Liver (tissue), 9 donors: ENCODE measurements around the gene ARHGAP27. TPM values are rescaled to one million over a fixed set of nuclear protein-coding genes. Genes with fewer than 3 reads are reported as not detected.

ENCODE experiments used
- DNase-seq: peaks from one replicate; pipeline ENCODE4 v3.0.0-alpha.2; 2017; ENCODE audit warnings: low spot score
- H3K27ac ChIP-seq, 2 donors: one replicate each; pipeline ENCODE4 v1.7.0; 2013; ENCODE audit warnings: inconsistent platforms in 2 of 2, low read length in 2 of 2, control low read depth in 1 of 2, low read depth in 1 of 2, mild to moderate bottlenecking in 1 of 2
- H3K27me3 ChIP-seq, 4 donors: one replicate each; pipeline versions ENCODE4 v1.6.1 to v1.7.0; 2013; ENCODE audit warnings: low read length in 3 of 4, inconsistent platforms in 1 of 4, mild to moderate bottlenecking in 1 of 4, moderate library complexity in 1 of 4; ENCODE audit not compliant: control insufficient read depth in 4 of 4, insufficient read depth in 4 of 4
- H3K36me3 ChIP-seq, 4 donors: one replicate each; pipeline versions ENCODE4 v1.6.1 to v1.7.0; 2013; ENCODE audit warnings: low read length in 3 of 4, mild to moderate bottlenecking in 3 of 4, low read depth in 1 of 4, moderate library complexity in 1 of 4; ENCODE audit not compliant: control insufficient read depth in 4 of 4, insufficient read depth in 3 of 4
- H3K4me1 ChIP-seq, 4 donors: one replicate each; pipeline versions ENCODE4 v1.6.1 to v1.7.0; 2013; ENCODE audit warnings: low read length in 3 of 4, mild to moderate bottlenecking in 3 of 4, moderate library complexity in 1 of 4; ENCODE audit not compliant: control insufficient read depth in 4 of 4, insufficient read depth in 4 of 4
- H3K4me3 ChIP-seq, 3 donors: one replicate each; pipeline versions ENCODE4 v1.6.1 to v1.7.0; 2013; ENCODE audit warnings: low read length in 3 of 3, control low read depth in 1 of 3, low read depth in 1 of 3, mild to moderate bottlenecking in 1 of 3
- H3K9ac ChIP-seq, 2 donors: one replicate each; pipeline ENCODE4 v1.7.0; 2013; ENCODE audit warnings: low read length in 2 of 2, mild to moderate bottlenecking in 2 of 2, moderate library complexity in 2 of 2, control low read depth in 1 of 2, low read depth in 1 of 2
- H3K9me3 ChIP-seq, 4 donors: one replicate each; pipeline versions ENCODE4 v1.6.1 to v1.7.0; 2013; ENCODE audit warnings: low read length in 3 of 4; ENCODE audit not compliant: control insufficient read depth in 4 of 4
- ATF3 ChIP-seq: IDR thresholded peaks from 2 replicates; pipeline ENCODE4 v1.6.1; 2016; ENCODE audit warnings: antibody characterized with exemption
- EGR1 ChIP-seq, 2 donors: IDR thresholded peaks; 2 replicates each; pipeline ENCODE4 v1.6.1; 2016 to 2018; ENCODE audit warnings: antibody characterized with exemption in 2 of 2, low read depth in 2 of 2
- FOXA1 ChIP-seq: IDR thresholded peaks from 2 replicates; pipeline ENCODE4 v1.6.1; 2016; ENCODE audit warnings: antibody characterized with exemption
- FOXA2 ChIP-seq: IDR thresholded peaks from 2 replicates; pipeline ENCODE4 v1.6.1; 2016; ENCODE audit warnings: antibody characterized with exemption
- GABPA ChIP-seq, 2 donors: IDR thresholded peaks in 1 of 2; conservative IDR thresholded peaks in 1 of 2; 2 replicates each; pipeline ENCODE4 v1.6.1; 2016; ENCODE audit warnings: antibody characterized with exemption in 2 of 2, mild to moderate bottlenecking in 1 of 2, moderate library complexity in 1 of 2
- HNF4A ChIP-seq, 2 donors: conservative IDR thresholded peaks; 2 replicates each; pipeline ENCODE4 v1.6.1; 2016; ENCODE audit warnings: antibody characterized with exemption in 2 of 2, mild to moderate bottlenecking in 2 of 2
- HNF4G ChIP-seq: IDR thresholded peaks from 2 replicates; pipeline ENCODE4 v1.6.1; 2016; ENCODE audit warnings: antibody characterized with exemption
- JUND ChIP-seq, 2 donors: IDR thresholded peaks; 2 replicates each; pipeline ENCODE4 v1.6.1; 2016; ENCODE audit warnings: antibody characterized with exemption in 2 of 2
- NR2F2 ChIP-seq: IDR thresholded peaks from 2 replicates; pipeline ENCODE4 v1.6.1; 2016; ENCODE audit warnings: antibody characterized with exemption
- RAD21 ChIP-seq, 2 donors: IDR thresholded peaks; 2 replicates each; pipeline ENCODE4 v1.6.1; 2016; ENCODE audit warnings: antibody characterized with exemption in 2 of 2, mild to moderate bottlenecking in 2 of 2
- RXRA ChIP-seq, 2 donors: IDR thresholded peaks; 2 replicates each; pipeline ENCODE4 v1.6.1; 2017 to 2018; ENCODE audit warnings: antibody characterized with exemption in 2 of 2, mild to moderate bottlenecking in 1 of 2
- SP1 ChIP-seq: IDR thresholded peaks from 2 replicates; pipeline ENCODE4 v1.6.1; 2018; ENCODE audit warnings: antibody characterized with exemption, mild to moderate bottlenecking
- TAF1 ChIP-seq: conservative IDR thresholded peaks from 2 replicates; pipeline ENCODE4 v1.6.1; 2016; ENCODE audit warnings: antibody characterized with exemption, mild to moderate bottlenecking
- YY1 ChIP-seq: IDR thresholded peaks from 2 replicates; pipeline ENCODE4 v1.6.1; 2016; ENCODE audit warnings: antibody characterized with exemption, mild to moderate bottlenecking
- WGBS: extraction: QIAGEN DNeasy Blood & Tissue Kit; methylation state at CpG from one replicate; pipeline ENCODE4 v1.1.7; 2013; 5-methylcytosine and 5-hydroxymethylcytosine counted together
- polyA plus RNA-seq, 2 donors: library from polyadenylated mRNA; stranded (reverse) in 1 of 2; unstranded in 1 of 2; fragments of 200-250 nt in 1 of 2; fragments of >200 nt in 1 of 2; fragmentation: Nextera tagmentation in 1 of 2; extraction: Ambion mirVana in 1 of 2; gene quantifications; one replicate each; pipeline versions ENCODE4 v1.2.1 to v1.2.3, GENCODE V29; 2013 to 2015
- total RNA-seq, 2 donors: library from RNA; depleted of rRNA; stranded (reverse); fragments of >200 nt; gene quantifications; one replicate each; pipeline ENCODE4 v1.2.3, GENCODE V29; 2014
- TF ChIP-seq, protein P1 (sequence below): IDR thresholded peaks from 2 replicates; pipeline ENCODE4 v1.6.1; 2016; ENCODE audit warnings: antibody characterized with exemption, mild to moderate bottlenecking
- TF ChIP-seq, protein P2 (sequence below): IDR thresholded peaks from 2 replicates; pipeline ENCODE4 v1.6.1; 2016; ENCODE audit warnings: antibody characterized with exemption
- TF ChIP-seq, protein P3 (sequence below): IDR thresholded peaks from 2 replicates; pipeline ENCODE4 v1.6.1; 2016; ENCODE audit warnings: antibody characterized with exemption
- TF ChIP-seq, protein P4 (sequence below): fragments of 150-350 bp; IDR thresholded peaks from 2 replicates; pipeline ENCODE4 v1.5.1; 2017; ENCODE audit warnings: improper control_type of control experiment, low read depth, low read length; ENCODE audit not compliant: missing input control
- donor health status: healthy.
- donor health status: healthy.
- donor health status: healthy.
- donor health status: healthy.
- donor health status: healthy.

Gene ARHGAP27
- total and polyA plus RNA-seq, 4 donors, result 1.8 to 10.9 (median 7.8) TPM

DNA sequence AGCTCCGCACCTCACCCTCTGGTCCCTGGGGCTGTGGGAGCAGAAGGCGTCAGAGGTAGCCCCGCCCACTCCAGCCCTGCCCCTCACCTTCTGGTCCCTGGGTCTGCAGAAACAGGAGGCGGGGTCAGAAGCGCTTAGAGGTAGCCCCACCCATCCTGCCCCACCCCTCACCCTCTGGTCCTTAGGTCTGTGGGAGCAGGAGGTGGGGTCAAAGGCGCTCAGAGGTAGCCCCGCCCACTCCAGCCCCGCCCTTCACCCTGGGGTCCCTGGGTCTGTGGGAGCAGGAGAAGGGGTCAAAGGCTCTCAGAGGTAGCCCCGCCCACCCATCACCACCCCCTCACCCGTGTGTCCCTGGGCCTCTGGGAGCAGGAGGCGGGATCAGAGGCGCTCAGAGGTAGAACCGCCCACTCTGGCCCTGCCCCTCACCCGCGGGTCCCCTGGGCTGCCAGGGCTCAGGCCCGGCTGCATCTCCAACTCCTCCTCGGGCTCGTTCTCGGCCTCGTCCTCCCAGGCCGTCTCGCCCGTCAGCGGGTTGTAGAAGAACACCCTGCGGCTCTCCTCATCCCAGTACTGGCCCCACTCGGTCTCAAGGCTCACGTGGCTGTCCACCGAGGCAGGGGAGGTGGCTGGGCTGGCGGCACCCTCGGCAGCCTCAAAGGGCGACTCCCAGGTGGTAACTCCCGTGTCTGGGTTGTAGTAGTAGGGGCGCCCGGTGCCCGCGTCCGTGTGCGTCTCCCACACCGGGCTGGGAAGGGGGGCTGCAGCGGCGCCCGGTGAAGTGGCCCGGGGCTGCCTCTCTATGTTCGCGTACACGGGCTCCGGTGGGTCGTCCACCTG is 27.2 kb downstream of the ARHGAP27 start (continued):
- TF ChIP-seq, protein P1, sequence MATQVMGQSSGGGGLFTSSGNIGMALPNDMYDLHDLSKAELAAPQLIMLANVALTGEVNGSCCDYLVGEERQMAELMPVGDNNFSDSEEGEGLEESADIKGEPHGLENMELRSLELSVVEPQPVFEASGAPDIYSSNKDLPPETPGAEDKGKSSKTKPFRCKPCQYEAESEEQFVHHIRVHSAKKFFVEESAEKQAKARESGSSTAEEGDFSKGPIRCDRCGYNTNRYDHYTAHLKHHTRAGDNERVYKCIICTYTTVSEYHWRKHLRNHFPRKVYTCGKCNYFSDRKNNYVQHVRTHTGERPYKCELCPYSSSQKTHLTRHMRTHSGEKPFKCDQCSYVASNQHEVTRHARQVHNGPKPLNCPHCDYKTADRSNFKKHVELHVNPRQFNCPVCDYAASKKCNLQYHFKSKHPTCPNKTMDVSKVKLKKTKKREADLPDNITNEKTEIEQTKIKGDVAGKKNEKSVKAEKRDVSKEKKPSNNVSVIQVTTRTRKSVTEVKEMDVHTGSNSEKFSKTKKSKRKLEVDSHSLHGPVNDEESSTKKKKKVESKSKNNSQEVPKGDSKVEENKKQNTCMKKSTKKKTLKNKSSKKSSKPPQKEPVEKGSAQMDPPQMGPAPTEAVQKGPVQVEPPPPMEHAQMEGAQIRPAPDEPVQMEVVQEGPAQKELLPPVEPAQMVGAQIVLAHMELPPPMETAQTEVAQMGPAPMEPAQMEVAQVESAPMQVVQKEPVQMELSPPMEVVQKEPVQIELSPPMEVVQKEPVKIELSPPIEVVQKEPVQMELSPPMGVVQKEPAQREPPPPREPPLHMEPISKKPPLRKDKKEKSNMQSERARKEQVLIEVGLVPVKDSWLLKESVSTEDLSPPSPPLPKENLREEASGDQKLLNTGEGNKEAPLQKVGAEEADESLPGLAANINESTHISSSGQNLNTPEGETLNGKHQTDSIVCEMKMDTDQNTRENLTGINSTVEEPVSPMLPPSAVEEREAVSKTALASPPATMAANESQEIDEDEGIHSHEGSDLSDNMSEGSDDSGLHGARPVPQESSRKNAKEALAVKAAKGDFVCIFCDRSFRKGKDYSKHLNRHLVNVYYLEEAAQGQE, result no peak
- no peak for TF ChIP-seq SP1
- no peak for TF ChIP-seq HNF4A (conservative IDR thresholded peaks at IDR 0.05)
- TF ChIP-seq, protein P2, sequence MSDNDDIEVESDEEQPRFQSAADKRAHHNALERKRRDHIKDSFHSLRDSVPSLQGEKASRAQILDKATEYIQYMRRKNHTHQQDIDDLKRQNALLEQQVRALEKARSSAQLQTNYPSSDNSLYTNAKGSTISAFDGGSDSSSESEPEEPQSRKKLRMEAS, result no peak
- no peak for TF ChIP-seq YY1
- no peak for TF ChIP-seq TAF1
- TF ChIP-seq EGR1 (IDR thresholded peaks at IDR 0.05; ENCODE audit: low read depth in 2 of 2), result no peak
- TF ChIP-seq RAD21 (IDR thresholded peaks at IDR 0.05), result no peak
- TF ChIP-seq ATF3, result no peak

DNA sequence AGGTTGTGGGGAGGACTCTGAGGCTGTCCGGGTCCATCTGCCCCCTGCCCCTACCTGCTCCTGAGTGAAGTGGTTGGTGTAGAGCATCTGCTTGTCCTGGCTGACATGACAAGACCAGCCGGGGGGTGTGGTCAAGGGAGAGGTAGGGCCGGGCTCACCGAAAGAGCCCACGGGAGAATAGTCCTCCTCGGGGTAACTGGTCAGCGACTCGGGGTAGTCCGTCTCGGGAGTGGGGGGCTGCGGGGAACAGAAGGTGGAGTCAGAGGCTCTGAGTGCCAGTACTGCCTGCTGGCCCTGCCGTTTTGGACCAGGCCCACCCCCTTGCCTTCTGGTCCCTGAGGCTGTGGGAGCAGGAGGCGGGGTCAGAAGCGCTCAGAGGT is 27.8 kb downstream of the ARHGAP27 start:
- Histone ChIP-seq H3K4me3 (no peak overlapping the region), H3K9me3 (no peaks in the 10 kb centered on the region), H3K36me3 (peaks cover 0 to 7% (median 5%) of the 10 kb centered on the region in 4 donors), H3K27ac (no peak overlapping the region), H3K27me3 (no peaks in the 10 kb centered on the region), H3K4me1 (peaks cover 0 to 3% (median 0%) of the 10 kb centered on the region in 4 donors), H3K9ac (no peak overlapping the region)
- 80% methylated on average over 14 of the region's 14 CpGs for WGBS
- DNase-seq, result no peak
- TF ChIP-seq, protein P3, sequence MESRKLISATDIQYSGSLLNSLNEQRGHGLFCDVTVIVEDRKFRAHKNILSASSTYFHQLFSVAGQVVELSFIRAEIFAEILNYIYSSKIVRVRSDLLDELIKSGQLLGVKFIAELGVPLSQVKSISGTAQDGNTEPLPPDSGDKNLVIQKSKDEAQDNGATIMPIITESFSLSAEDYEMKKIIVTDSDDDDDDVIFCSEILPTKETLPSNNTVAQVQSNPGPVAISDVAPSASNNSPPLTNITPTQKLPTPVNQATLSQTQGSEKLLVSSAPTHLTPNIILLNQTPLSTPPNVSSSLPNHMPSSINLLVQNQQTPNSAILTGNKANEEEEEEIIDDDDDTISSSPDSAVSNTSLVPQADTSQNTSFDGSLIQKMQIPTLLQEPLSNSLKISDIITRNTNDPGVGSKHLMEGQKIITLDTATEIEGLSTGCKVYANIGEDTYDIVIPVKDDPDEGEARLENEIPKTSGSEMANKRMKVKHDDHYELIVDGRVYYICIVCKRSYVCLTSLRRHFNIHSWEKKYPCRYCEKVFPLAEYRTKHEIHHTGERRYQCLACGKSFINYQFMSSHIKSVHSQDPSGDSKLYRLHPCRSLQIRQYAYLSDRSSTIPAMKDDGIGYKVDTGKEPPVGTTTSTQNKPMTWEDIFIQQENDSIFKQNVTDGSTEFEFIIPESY, result no peak
- TF ChIP-seq HNF4A (conservative IDR thresholded peaks at IDR 0.05) (no peak), FOXA2 (no peak), EGR1 (IDR thresholded peaks at IDR 0.05; ENCODE audit: low read depth in 2 of 2) (no peak), ATF3 (no peak), RAD21 (IDR thresholded peaks at IDR 0.05) (no peak), GABPA (IDR thresholded peaks at IDR 0.05 in 1 of 2, conservative IDR thresholded peaks at IDR 0.05 in 1 of 2) (no peak), FOXA1 (no peak), RXRA (IDR thresholded peaks at IDR 0.05) (no peak), SP1 (no peak), YY1 (no peak), JUND (IDR thresholded peaks at IDR 0.05) (no peak), NR2F2 (no peak), TAF1 (no peak), HNF4G (no peak)
- TF ChIP-seq, protein P4, sequence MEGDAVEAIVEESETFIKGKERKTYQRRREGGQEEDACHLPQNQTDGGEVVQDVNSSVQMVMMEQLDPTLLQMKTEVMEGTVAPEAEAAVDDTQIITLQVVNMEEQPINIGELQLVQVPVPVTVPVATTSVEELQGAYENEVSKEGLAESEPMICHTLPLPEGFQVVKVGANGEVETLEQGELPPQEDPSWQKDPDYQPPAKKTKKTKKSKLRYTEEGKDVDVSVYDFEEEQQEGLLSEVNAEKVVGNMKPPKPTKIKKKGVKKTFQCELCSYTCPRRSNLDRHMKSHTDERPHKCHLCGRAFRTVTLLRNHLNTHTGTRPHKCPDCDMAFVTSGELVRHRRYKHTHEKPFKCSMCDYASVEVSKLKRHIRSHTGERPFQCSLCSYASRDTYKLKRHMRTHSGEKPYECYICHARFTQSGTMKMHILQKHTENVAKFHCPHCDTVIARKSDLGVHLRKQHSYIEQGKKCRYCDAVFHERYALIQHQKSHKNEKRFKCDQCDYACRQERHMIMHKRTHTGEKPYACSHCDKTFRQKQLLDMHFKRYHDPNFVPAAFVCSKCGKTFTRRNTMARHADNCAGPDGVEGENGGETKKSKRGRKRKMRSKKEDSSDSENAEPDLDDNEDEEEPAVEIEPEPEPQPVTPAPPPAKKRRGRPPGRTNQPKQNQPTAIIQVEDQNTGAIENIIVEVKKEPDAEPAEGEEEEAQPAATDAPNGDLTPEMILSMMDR, result no peak
- TF ChIP-seq, protein P1, result no peak
- TF ChIP-seq, protein P2, result no peak
